Measurements from ENCODE around the gene CTBP1. TPM values are rescaled to one million over a fixed set of nuclear protein-coding genes. Genes with fewer than 3 reads are reported as not detected.

The CTBP1 gene
- total RNA-seq, 1 donor from 2014 or later: 165 TPM

- Mint-ChIP-seq H3K36me3 (ENCODE audit: low read depth, unreplicated experiment) (peaks cover 6% of the 10 kb centered on the region), H3K27me3 (ENCODE audit: unreplicated experiment) (peaks cover 6% of the 10 kb centered on the region), H3K9me3 (ENCODE audit: unreplicated experiment) (no peaks in the 10 kb centered on the region), H3K4me1 (ENCODE audit: unreplicated experiment) (no peaks in the 10 kb centered on the region), H3K4me3 (ENCODE audit: unreplicated experiment) (no peak overlapping the region), H3K27ac (ENCODE audit: unreplicated experiment) (no peak overlapping the region)
- DNase-seq (ENCODE audit: low spot score): no peak
- TF ChIP-seq CTCF (IDR thresholded peaks at IDR 0.05; ENCODE audit: unreplicated experiment): no peak
Measured at GRCh38 chr4:1210241-1210841, 38.6 kb downstream of the CTBP1 start.

- DNase-seq (ENCODE audit: low spot score): no peak
- Mint-ChIP-seq H3K36me3 (ENCODE audit: low read depth, unreplicated experiment) (peaks cover 6% of the 10 kb centered on the region), H3K27ac (ENCODE audit: unreplicated experiment) (no peak overlapping the region), H3K9me3 (ENCODE audit: unreplicated experiment) (no peaks in the 10 kb centered on the region), H3K4me3 (ENCODE audit: unreplicated experiment) (no peak overlapping the region), H3K27me3 (ENCODE audit: unreplicated experiment) (peaks cover 6% of the 10 kb centered on the region), H3K4me1 (ENCODE audit: unreplicated experiment) (no peaks in the 10 kb centered on the region)
- no peak for TF ChIP-seq CTCF (IDR thresholded peaks at IDR 0.05; ENCODE audit: unreplicated experiment)
Measured at GRCh38 chr4:1209821-1210220, 39.1 kb downstream of the CTBP1 start.

- no peak for DNase-seq (ENCODE audit: low spot score)
- no peak for TF ChIP-seq CTCF (IDR thresholded peaks at IDR 0.05; ENCODE audit: unreplicated experiment)
- Mint-ChIP-seq H3K4me3 (ENCODE audit: unreplicated experiment) (peak overlapping the region; percentile 49), H3K27me3 (ENCODE audit: unreplicated experiment) (peaks cover 7% of the 10 kb centered on the region), H3K9me3 (ENCODE audit: unreplicated experiment) (no peaks in the 10 kb centered on the region), H3K27ac (ENCODE audit: unreplicated experiment) (no peak overlapping the region), H3K4me1 (ENCODE audit: unreplicated experiment) (no peaks in the 10 kb centered on the region), H3K36me3 (ENCODE audit: low read depth, unreplicated experiment) (peaks cover 6% of the 10 kb centered on the region)
Measured at GRCh38 chr4:1208970-1209704, 39.8 kb downstream of the CTBP1 start.

- H3K27ac Mint-ChIP-seq (ENCODE audit: unreplicated experiment): no peak overlapping the region
- no peaks in the 10 kb centered on the region for H3K9me3 Mint-ChIP-seq (ENCODE audit: unreplicated experiment)
- H3K4me3 Mint-ChIP-seq (ENCODE audit: unreplicated experiment): peak overlapping the region; percentile 23
- TF ChIP-seq CTCF (IDR thresholded peaks at IDR 0.05; ENCODE audit: unreplicated experiment): no peak
- DNase-seq (ENCODE audit: low spot score): no peak
- no peaks in the 10 kb centered on the region for H3K4me1 Mint-ChIP-seq (ENCODE audit: unreplicated experiment)
- peaks cover 6% of the 10 kb centered on the region for H3K36me3 Mint-ChIP-seq (ENCODE audit: low read depth, unreplicated experiment)
- H3K27me3 Mint-ChIP-seq (ENCODE audit: unreplicated experiment): peaks cover 7% of the 10 kb centered on the region
Measured at GRCh38 chr4:1208266-1208961, 40.5 kb downstream of the CTBP1 start.

Measured in endothelial cell (in vitro differentiated cells).